CD4-positive, alpha-beta T cell (primary cell): ENCODE results near the gene MFSD6. TPM values are rescaled to one million over a fixed set of nuclear protein-coding genes. Genes with fewer than 3 reads are reported as not detected.

ENCODE experiments used
- ATAC-seq: fragments of 200-7000 bp; cut with Tn5 transposase; one replicate; pipeline ENCODE4 v1.10.0; 2022; ENCODE audit warnings: mild to moderate bottlenecking; ENCODE audit not compliant: poor library complexity
- CTCF ChIA-PET: fragments of 350-600 bp; sonication (Branson Sonifier 250); formaldehyde crosslinking; loops from one replicate; lab custom pipeline; 2021; ENCODE audit warnings: antibody characterized with exemption, inconsistent platforms; lab: Charles Lee
- POLR2A ChIA-PET: fragments of 350-600 bp; sonication (Branson Sonifier 250); formaldehyde crosslinking; loops from one replicate; lab custom pipeline; 2021; ENCODE audit warnings: antibody characterized with exemption, inconsistent platforms; lab: Charles Lee
- DNase-seq, 14 experiments: peaks; one replicate each; pipeline ENCODE4 v3.0.0-alpha.2; 2013 to 2020; ENCODE audit warnings: mixed read lengths in 2 of 14
- H3K27ac ChIP-seq, 2 donors: one replicate each; pipeline versions ENCODE4 v1.5.1 to v1.7.0; 2013; ENCODE audit warnings: low read length in 2 of 2, low read depth in 1 of 2, mild to moderate bottlenecking in 1 of 2
- H3K27me3 ChIP-seq, 2 experiments: 1 replicate in 1 of 2; 2 replicates in 1 of 2; pipeline versions ENCODE4 v1.6.1 to v1.7.0; 2013; ENCODE audit warnings: low read length in 2 of 2, control low read depth in 1 of 2, mild to moderate bottlenecking in 1 of 2, moderate library complexity in 1 of 2; ENCODE audit not compliant: insufficient read depth in 2 of 2, control insufficient read depth in 1 of 2
- H3K36me3 ChIP-seq: one replicate; pipeline ENCODE4 v1.6.1; 2013; ENCODE audit warnings: low read length, control low read depth; ENCODE audit not compliant: insufficient read depth
- H3K4me1 ChIP-seq: one replicate; pipeline ENCODE4 v1.6.1; 2013; ENCODE audit warnings: low read length, control low read depth; ENCODE audit not compliant: insufficient read depth
- H3K4me3 ChIP-seq: one replicate; pipeline ENCODE4 v1.5.1; 2013; ENCODE audit warnings: mild to moderate bottlenecking, low read length, moderate library complexity
- H3K9me3 ChIP-seq, 2 experiments: 1 replicate in 1 of 2; 2 replicates in 1 of 2; pipeline versions ENCODE4 v1.6.1 to v1.7.0; 2013; ENCODE audit warnings: low read length in 2 of 2, mild to moderate bottlenecking in 2 of 2, control low read depth in 1 of 2, moderate library complexity in 1 of 2; ENCODE audit not compliant: control insufficient read depth in 1 of 2, insufficient read depth in 1 of 2
- H3K27ac Mint-ChIP-seq: one replicate; pipeline ENCODE4 v1.8.0; 2020; ENCODE audit warnings: mixed read lengths
- H3K27me3 Mint-ChIP-seq: one replicate; pipeline ENCODE4 v1.8.0; 2021; ENCODE audit warnings: mixed read lengths
- H3K36me3 Mint-ChIP-seq: one replicate; pipeline ENCODE4 v1.8.0; 2021; ENCODE audit warnings: low read depth, mixed read lengths
- H3K4me1 Mint-ChIP-seq: one replicate; pipeline ENCODE4 v1.8.0; 2021; ENCODE audit warnings: low read depth, mixed read lengths
- H3K4me3 Mint-ChIP-seq: one replicate; pipeline ENCODE4 v1.8.0; 2020; ENCODE audit warnings: mild to moderate bottlenecking, mixed read lengths
- H3K9me3 Mint-ChIP-seq: one replicate; pipeline ENCODE4 v1.8.0; 2020; ENCODE audit warnings: mixed read lengths
- intact Hi-C, 2 experiments: fragments of 100-400 bp; cut with DNase I in 1 of 2; cut with micrococcal nuclease in 1 of 2; formaldehyde crosslinking; loops; one replicate each; pipeline versions ENCODE4 v1.15.1 to v1.9.0; 2023 to 2025; cut with DNase I, micrococcal nuclease
- total RNA-seq, 174 experiments: library from RNA in 2 of 174; stranded (reverse) in 2 of 174; gene quantifications; one replicate each; pipeline ENCODE4 v1.2.3 and lab custom pipeline; 2021 to 2026
- TF ChIP-seq, protein P1 (sequence below): fragments of 200-600 bp; IDR thresholded peaks from one replicate; pipeline ENCODE4 v1.8.0; 2022; ENCODE audit warnings: antibody characterized with exemption, mild to moderate bottlenecking

The MFSD6 gene
- total RNA-seq, 2 experiments from 2014 or later: 41.2 to 47.8 TPM

DNA sequence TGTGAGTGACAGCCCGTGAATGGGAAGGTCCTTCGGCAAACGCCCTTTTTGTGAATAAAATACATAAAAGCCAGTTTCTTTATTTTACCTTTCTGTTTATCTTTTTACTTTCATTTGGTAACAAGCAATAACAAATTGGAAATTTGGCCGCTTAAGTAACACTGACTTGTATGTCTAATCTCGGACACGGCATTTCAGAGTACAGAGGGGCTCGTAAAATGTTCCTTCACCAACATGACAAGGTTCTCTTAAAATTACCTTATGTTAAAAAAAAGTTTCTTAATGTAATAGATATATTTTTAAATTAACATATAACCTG, 126.9 kb downstream of the MFSD6 start:
- ATAC-seq (no peak), DNase-seq (no peak)
- CTCF ChIA-PET: interaction anchor here (1.5 kb wide), 1 partner anchor 216 kb away, joined by 4 read pairs; the partner anchor contains the start of gene HIBCH
- intact Hi-C loops: loop anchor here (2.0 to 10.0 kb wide), 5 partner anchors 128 to 870 kb away; partner anchors contain the start of genes ASNSD1 (in 1 of the 2), ORMDL1 (in 1 of the 2) and PMS1 (in 1 of the 2)
- peak overlapping the region; percentile 94 for H3K4me3 Mint-ChIP-seq
- Histone ChIP-seq H3K36me3 (no peaks in the 10 kb centered on the region), H3K27me3 (no peaks in the 10 kb centered on the region), H3K27ac (peak overlapping the region; percentile 66 to 87), H3K4me1 (peaks cover 35% of the 10 kb centered on the region), H3K4me3 (peak overlapping the region; percentile 77), H3K9me3 (peaks cover 1% of the 10 kb centered on the region in 2 experiments)
- TF ChIP-seq, protein P1, sequence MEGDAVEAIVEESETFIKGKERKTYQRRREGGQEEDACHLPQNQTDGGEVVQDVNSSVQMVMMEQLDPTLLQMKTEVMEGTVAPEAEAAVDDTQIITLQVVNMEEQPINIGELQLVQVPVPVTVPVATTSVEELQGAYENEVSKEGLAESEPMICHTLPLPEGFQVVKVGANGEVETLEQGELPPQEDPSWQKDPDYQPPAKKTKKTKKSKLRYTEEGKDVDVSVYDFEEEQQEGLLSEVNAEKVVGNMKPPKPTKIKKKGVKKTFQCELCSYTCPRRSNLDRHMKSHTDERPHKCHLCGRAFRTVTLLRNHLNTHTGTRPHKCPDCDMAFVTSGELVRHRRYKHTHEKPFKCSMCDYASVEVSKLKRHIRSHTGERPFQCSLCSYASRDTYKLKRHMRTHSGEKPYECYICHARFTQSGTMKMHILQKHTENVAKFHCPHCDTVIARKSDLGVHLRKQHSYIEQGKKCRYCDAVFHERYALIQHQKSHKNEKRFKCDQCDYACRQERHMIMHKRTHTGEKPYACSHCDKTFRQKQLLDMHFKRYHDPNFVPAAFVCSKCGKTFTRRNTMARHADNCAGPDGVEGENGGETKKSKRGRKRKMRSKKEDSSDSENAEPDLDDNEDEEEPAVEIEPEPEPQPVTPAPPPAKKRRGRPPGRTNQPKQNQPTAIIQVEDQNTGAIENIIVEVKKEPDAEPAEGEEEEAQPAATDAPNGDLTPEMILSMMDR: no peak
- POLR2A ChIA-PET: interaction anchor here (1.1 to 5.3 kb wide), 16 partner anchors 9 to 772 kb away, joined by 3 to 100 read pairs (median 8); partner anchors contain the start of genes GLS, MFSD6, NAB1 and OSGEPL1
- peak overlapping the region; percentile 99 for H3K27ac Mint-ChIP-seq
- no peaks in the 10 kb centered on the region for H3K27me3 Mint-ChIP-seq
- peaks cover 18% of the 10 kb centered on the region for H3K9me3 Mint-ChIP-seq
- peaks cover 57% of the 10 kb centered on the region for H3K36me3 Mint-ChIP-seq
- H3K4me1 Mint-ChIP-seq: peaks cover 68% of the 10 kb centered on the region

DNA sequence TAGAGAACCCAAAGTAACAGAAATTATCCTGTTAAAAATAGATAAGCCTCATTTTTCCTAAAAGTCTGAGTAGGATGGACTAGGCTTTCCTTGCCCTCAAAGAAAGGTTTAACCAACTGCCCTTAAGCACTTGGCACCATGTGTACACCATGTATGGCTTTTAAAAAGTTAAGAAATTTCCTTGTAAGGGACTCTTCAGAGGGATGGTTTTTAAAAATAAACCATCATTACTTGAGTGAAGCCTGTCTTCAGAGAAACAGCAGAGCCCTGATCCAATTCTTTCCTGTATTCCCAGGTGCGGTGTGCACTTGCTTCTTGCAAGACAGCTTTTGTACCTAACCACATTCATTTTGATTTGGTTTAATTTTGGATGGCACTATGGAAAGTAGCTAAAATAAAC, 127.4 kb downstream of the MFSD6 start:
- DNase-seq (no peak), ATAC-seq (no peak)
- intact Hi-C loops: loop anchor here (2.0 to 10.0 kb wide), 5 partner anchors 129 to 871 kb away; partner anchors contain the start of genes ASNSD1 (in 1 of the 2), ORMDL1 (in 1 of the 2) and PMS1 (in 1 of the 2)
- CTCF ChIA-PET: interaction anchor here (0.7 kb wide), 1 partner anchor 38 kb away, joined by 3 read pairs; no protein-coding TSS in a partner anchor
- peaks cover 5 to 6% of the 10 kb centered on the region in 2 experiments for H3K9me3 ChIP-seq
- H3K27ac ChIP-seq: peak overlapping the region in 1 of 2 donors; percentile 3
- Mint-ChIP-seq H3K36me3 (peaks cover 60% of the 10 kb centered on the region), H3K27me3 (no peaks in the 10 kb centered on the region), H3K9me3 (peaks cover 19% of the 10 kb centered on the region), H3K4me3 (peak overlapping the region; percentile 94), H3K4me1 (peaks cover 63% of the 10 kb centered on the region), H3K27ac (peak overlapping the region; percentile 99)
- H3K4me1 ChIP-seq: peaks cover 30% of the 10 kb centered on the region
- no peaks in the 10 kb centered on the region for H3K27me3 ChIP-seq
- TF ChIP-seq, protein P1: no peak
- POLR2A ChIA-PET: interaction anchor here (5.3 kb wide), 1 partner anchor 127 kb away, joined by 100 read pairs; the partner anchor contains the start of gene MFSD6
- peak overlapping the region; percentile 77 for H3K4me3 ChIP-seq
- peaks cover 2% of the 10 kb centered on the region for H3K36me3 ChIP-seq

DNA sequence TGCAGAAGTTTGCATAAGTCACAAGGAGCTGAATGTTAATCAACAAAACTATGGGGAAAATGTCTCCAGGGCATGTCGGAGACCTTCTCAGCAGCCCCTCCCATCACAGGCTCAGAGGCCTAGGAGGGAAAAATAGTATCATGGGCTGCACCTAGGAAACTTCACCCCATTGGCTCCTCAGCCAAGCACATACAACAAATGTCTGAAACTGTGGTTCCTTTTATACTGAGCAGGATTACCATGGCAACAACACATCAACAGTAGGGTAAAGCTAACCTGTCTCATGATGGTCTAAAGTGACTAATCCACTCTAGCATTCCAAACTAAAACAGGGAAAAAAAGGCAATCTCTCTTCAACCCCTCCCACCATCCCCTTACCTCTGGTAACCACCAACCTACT, 129.6 kb downstream of the MFSD6 start:
- ChIA-PET CTCF (no interaction called here), POLR2A (interaction anchor here (0.8 kb wide), 1 partner anchor 131 kb away, joined by 3 read pairs; no protein-coding TSS in a partner anchor)
- H3K36me3 Mint-ChIP-seq: peaks cover 82% of the 10 kb centered on the region
- TF ChIP-seq, protein P1: no peak
- peak overlapping the region; percentile 30 for H3K4me3 Mint-ChIP-seq
- intact Hi-C loops: loop anchor here (10.0 kb wide), 4 partner anchors 267 to 873 kb away; partner anchors contain the start of genes ASNSD1 (in 1 of the 2), ORMDL1 (in 1 of the 2) and PMS1 (in 1 of the 2)
- H3K36me3 ChIP-seq: peaks cover 3% of the 10 kb centered on the region
- no peak overlapping the region for H3K27ac ChIP-seq
- no peaks in the 10 kb centered on the region for H3K27me3 ChIP-seq
- peaks cover 32% of the 10 kb centered on the region for H3K9me3 Mint-ChIP-seq
- peak overlapping the region; percentile 48 for H3K27ac Mint-ChIP-seq
- H3K27me3 Mint-ChIP-seq: no peaks in the 10 kb centered on the region
- H3K9me3 ChIP-seq: peaks cover 10 to 19% of the 10 kb centered on the region in 2 experiments
- H3K4me1 Mint-ChIP-seq: peaks cover 41% of the 10 kb centered on the region
- peak in 4 of 14 experiments; percentile 14 to 71 (median 55) for DNase-seq
- no peak overlapping the region for H3K4me3 ChIP-seq
- H3K4me1 ChIP-seq: peaks cover 17% of the 10 kb centered on the region
- ATAC-seq: peak; percentile 6
